C4-2B (cell line): Measurements from ENCODE around the gene MACF1.

ENCODE experiments used
- CTCF ChIP-seq: fragments of 450-650 bp; conservative IDR thresholded peaks from 2 replicates; pipeline ENCODE4 v1.5.1; 2017; ENCODE audit warnings: mild to moderate bottlenecking
- ZFX ChIP-seq: fragments of 450-650 bp; IDR thresholded peaks from 2 replicates; pipeline ENCODE4 v1.6.1; 2017

- no peak for TF ChIP-seq CTCF
- TF ChIP-seq ZFX: no peak
Measured at GRCh38 chr1:39358491-39358890, 154.0 kb downstream of the MACF1 start.
